Esophagus mucosa (tissue), 1 donor: ENCODE results near the gene KIF5B. TPM values are rescaled to one million over a fixed set of nuclear protein-coding genes. Genes with fewer than 3 reads are reported as not detected.
"Not testable (repeated sequence)": the region's sequence is repeated elsewhere in the genome, so short reads cannot be mapped to it uniquely, and the experiment has no call there.

Source experiments
- ATAC-seq: fragments of 200-7000 bp; cut with Tn5 transposase; one replicate; pipeline ENCODE4 v1.9.1; 2020
- total RNA-seq: library from RNA; stranded (reverse); gene quantifications from one replicate; pipeline ENCODE4 v1.2.4, GENCODE V29; 2023
- donor health status: DM: yes; HTN: yes; CAD: no.

Gene KIF5B
- total RNA-seq, 1 donor from 2014 or later, result 52.0 TPM

- ATAC-seq, result no peak
Measured at GRCh38 chr10:32059472-32059871, 3.2 kb upstream of the KIF5B start.

- no peak for ATAC-seq
Measured at GRCh38 chr10:32057036-32057372, 779 bp upstream of the KIF5B start.

GRCh38 chr10:32055478-32056135 lies 618 bp downstream of the KIF5B start:
- ATAC-seq, result peak; percentile 74

GRCh38 chr10:32054094-32054493 lies 2.1 kb downstream of the KIF5B start:
- ATAC-seq, result peak; percentile 39

- not testable (repeated sequence) for ATAC-seq
Measured at GRCh38 chr10:32053392-32053791, 2.8 kb downstream of the KIF5B start.

GRCh38 chr10:32051926-32052325 lies 4.3 kb downstream of the KIF5B start:
- no peak for ATAC-seq

- ATAC-seq, result no peak
Measured at GRCh38 chr10:32050177-32050576, 6.0 kb downstream of the KIF5B start.

- ATAC-seq, result peak; percentile 63
Measured at GRCh38 chr10:32049113-32049512, 7.1 kb downstream of the KIF5B start.

GRCh38 chr10:32048282-32048681 lies 7.9 kb downstream of the KIF5B start:
- no peak for ATAC-seq

- ATAC-seq, result no peak
Measured at GRCh38 chr10:32047881-32048280, 8.3 kb downstream of the KIF5B start.

GRCh38 chr10:32046151-32046550 lies 10.1 kb downstream of the KIF5B start:
- no peak for ATAC-seq

- ATAC-seq, result not testable (repeated sequence)
Measured at GRCh38 chr10:32042730-32043129, 13.5 kb downstream of the KIF5B start.

GRCh38 chr10:32041290-32042028 lies 14.8 kb downstream of the KIF5B start:
- ATAC-seq, result no peak

GRCh38 chr10:32039734-32040133 lies 16.5 kb downstream of the KIF5B start:
- ATAC-seq, result no peak

GRCh38 chr10:32038777-32039176 lies 17.4 kb downstream of the KIF5B start:
- no peak for ATAC-seq

- no peak for ATAC-seq
Measured at GRCh38 chr10:32036922-32037321, 19.3 kb downstream of the KIF5B start.

- no peak for ATAC-seq
Measured at GRCh38 chr10:32035038-32035437, 21.2 kb downstream of the KIF5B start.

- no peak for ATAC-seq
Measured at GRCh38 chr10:32033171-32033570, 23.1 kb downstream of the KIF5B start.

GRCh38 chr10:32031920-32032319 lies 24.3 kb downstream of the KIF5B start:
- no peak for ATAC-seq

- ATAC-seq, result no peak
Measured at GRCh38 chr10:32031424-32031823, 24.8 kb downstream of the KIF5B start.

GRCh38 chr10:32028710-32029109 lies 27.5 kb downstream of the KIF5B start:
- ATAC-seq, result no peak

- no peak for ATAC-seq
Measured at GRCh38 chr10:32023264-32023663, 33.0 kb downstream of the KIF5B start.

- ATAC-seq, result no peak
Measured at GRCh38 chr10:32017044-32017443, 39.2 kb downstream of the KIF5B start.

- no peak for ATAC-seq
Measured at GRCh38 chr10:32015386-32015785, 40.8 kb downstream of the KIF5B start.

- no peak for ATAC-seq
Measured at GRCh38 chr10:32007026-32007425, 49.2 kb downstream of the KIF5B start.
